GM12865 (cell line): ENCODE measurements around the gene GABARAPL2.
A peak's percentile ranks its signal among the peaks of the same experiment; 100 is the strongest.

Experiments used
- DNase-seq: peaks from one replicate; pipeline ENCODE4 v3.0.0; 2010; ENCODE audit warnings: low read depth
- H3K4me3 ChIP-seq: 2 replicates; pipeline ENCODE4 v1.5.1; 2011; ENCODE audit warnings: mild to moderate bottlenecking, low read depth, low read length, control low read depth
- CTCF ChIP-seq: IDR thresholded peaks from 2 replicates; pipeline ENCODE4 v1.5.1; 2011; ENCODE audit warnings: low read length, control low read depth, low read depth, inconsistent platforms; ENCODE audit not compliant: insufficient read depth; ENCODE audit errors: missing control alignments

The GABARAPL2 gene

GRCh38 chr16:75567911-75568310, 1.7 kb downstream of the GABARAPL2 start:
- no peak for DNase-seq
- H3K4me3 ChIP-seq, result no peak overlapping the region
- no peak for TF ChIP-seq CTCF

- no peak overlapping the region for H3K4me3 ChIP-seq
- DNase-seq, result no peak
- no peak for TF ChIP-seq CTCF
Observed at GRCh38 chr16:75570396-75571065, 4.4 kb downstream of the GABARAPL2 start.

GRCh38 chr16:75572864-75573542, 6.8 kb downstream of the GABARAPL2 start:
- DNase-seq, result no peak
- H3K4me3 ChIP-seq, result no peak overlapping the region
- no peak for TF ChIP-seq CTCF

- TF ChIP-seq CTCF, result no peak
- no peak overlapping the region for H3K4me3 ChIP-seq
Observed at GRCh38 chr16:75573955-75574354, 7.8 kb downstream of the GABARAPL2 start.

GRCh38 chr16:75575958-75576357, 9.8 kb downstream of the GABARAPL2 start:
- no peak for TF ChIP-seq CTCF
- DNase-seq, result no peak
- no peak overlapping the region for H3K4me3 ChIP-seq

More at GRCh38 chr16:75573955-75574354, 7.8 kb downstream of the GABARAPL2 start:
- no peak for DNase-seq

GRCh38 chr16:75576384-75576811, 10.2 kb downstream of the GABARAPL2 start:
- no peak overlapping the region for H3K4me3 ChIP-seq
- TF ChIP-seq CTCF, result no peak
- peak; percentile 42 for DNase-seq
